Breast epithelium (tissue), 3 donors: ENCODE data around the gene PCDH9.

Experiments used
- POLR2A ChIP-seq: fragments of 450-650 bp; IDR thresholded peaks from one replicate; pipeline ENCODE4 v1.6.1; 2016; ENCODE audit warnings: antibody characterized with exemption, mild to moderate bottlenecking, moderate library complexity
- TF ChIP-seq, protein P1 (sequence below), 3 donors: fragments of 450-650 bp; IDR thresholded peaks; one replicate each; pipeline ENCODE4 v1.5.1; 2016 to 2017; ENCODE audit warnings: antibody characterized with exemption in 3 of 3, mild to moderate bottlenecking in 3 of 3, moderate library complexity in 3 of 3

DNA sequence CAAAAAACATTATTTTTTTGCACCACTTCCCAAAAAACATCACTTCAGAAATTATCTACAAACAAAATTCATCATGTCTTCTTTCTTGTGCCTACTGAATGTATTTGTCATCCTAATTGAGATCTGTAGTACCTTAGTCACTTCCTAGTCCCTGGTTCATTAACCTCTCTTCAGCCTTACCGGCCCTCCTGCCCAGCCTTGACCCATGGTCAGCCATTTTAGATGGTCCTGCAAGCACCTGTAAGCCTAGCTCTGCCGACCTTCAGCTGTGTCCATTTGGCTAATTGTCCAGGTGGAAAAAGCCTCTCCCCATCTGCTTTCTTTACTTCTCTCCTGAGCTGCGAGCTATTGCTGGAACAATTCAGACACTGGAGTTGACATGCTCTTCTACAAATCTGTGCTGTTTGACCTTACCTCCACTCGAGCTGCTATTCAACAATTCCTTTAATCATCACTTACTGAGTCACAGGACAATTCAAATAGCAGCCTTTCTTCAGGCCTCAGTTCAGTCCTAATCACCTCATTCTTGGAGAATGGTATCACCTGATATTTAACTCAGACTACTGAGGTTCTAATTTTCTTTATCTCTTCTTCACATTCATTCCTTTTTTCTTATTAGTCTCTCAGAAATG lies 882.5 kb downstream of the PCDH9 start:
- TF ChIP-seq, protein P1, sequence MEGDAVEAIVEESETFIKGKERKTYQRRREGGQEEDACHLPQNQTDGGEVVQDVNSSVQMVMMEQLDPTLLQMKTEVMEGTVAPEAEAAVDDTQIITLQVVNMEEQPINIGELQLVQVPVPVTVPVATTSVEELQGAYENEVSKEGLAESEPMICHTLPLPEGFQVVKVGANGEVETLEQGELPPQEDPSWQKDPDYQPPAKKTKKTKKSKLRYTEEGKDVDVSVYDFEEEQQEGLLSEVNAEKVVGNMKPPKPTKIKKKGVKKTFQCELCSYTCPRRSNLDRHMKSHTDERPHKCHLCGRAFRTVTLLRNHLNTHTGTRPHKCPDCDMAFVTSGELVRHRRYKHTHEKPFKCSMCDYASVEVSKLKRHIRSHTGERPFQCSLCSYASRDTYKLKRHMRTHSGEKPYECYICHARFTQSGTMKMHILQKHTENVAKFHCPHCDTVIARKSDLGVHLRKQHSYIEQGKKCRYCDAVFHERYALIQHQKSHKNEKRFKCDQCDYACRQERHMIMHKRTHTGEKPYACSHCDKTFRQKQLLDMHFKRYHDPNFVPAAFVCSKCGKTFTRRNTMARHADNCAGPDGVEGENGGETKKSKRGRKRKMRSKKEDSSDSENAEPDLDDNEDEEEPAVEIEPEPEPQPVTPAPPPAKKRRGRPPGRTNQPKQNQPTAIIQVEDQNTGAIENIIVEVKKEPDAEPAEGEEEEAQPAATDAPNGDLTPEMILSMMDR (IDR thresholded peaks at IDR 0.05) = no peak
- TF ChIP-seq POLR2A = no peak
